ENCODE measurements around the gene TMEM181.

DNA sequence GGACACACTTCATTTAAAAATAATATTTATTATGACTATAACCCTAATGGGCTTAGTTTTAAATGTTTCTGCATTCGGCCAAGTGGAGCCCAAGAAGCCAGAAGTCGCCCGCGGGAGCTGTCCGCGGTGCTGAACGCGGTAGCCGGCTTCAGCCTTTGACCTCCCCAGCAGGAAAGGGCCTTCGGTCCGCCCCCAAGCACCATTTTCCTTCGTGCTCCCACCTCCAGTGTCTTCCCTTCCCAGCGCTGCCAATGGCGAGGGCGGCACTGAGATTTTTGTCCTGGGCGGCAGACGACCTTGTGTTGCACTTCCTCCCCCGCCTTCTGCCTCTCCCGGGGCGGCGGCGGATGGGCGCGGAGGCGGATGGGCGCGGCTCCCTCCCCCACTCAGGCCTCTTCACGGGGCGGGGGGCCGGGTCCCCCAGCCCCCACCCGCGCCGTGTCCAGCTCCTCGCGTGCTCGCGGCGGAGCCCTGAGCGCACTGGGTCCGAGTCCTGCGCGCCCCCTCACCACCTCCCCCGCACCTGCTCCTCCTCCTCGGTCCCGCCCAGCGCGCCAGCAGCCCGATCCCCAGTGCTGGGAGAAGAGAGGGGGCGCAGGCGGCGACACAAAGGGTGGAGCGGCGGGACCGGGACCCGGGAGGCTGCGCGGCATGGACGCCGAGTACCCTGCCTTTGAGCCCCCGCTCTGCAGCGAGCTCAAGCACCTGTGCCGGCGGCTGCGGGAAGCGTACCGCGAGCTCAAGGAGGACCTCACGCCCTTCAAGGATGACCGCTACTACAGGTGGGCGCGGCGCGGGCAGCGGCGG, 23.6 kb upstream of the TMEM181 start:
- TF ChIP-seq EZH2 (optimal IDR thresholded peaks at IDR 0.05; ENCODE audit: low read depth, low read length) (no peak), EZH2phosphoT487 (IDR thresholded peaks at IDR 0.05; ENCODE audit: low read length) (no peak)
- TF ChIP-seq, protein P1, sequence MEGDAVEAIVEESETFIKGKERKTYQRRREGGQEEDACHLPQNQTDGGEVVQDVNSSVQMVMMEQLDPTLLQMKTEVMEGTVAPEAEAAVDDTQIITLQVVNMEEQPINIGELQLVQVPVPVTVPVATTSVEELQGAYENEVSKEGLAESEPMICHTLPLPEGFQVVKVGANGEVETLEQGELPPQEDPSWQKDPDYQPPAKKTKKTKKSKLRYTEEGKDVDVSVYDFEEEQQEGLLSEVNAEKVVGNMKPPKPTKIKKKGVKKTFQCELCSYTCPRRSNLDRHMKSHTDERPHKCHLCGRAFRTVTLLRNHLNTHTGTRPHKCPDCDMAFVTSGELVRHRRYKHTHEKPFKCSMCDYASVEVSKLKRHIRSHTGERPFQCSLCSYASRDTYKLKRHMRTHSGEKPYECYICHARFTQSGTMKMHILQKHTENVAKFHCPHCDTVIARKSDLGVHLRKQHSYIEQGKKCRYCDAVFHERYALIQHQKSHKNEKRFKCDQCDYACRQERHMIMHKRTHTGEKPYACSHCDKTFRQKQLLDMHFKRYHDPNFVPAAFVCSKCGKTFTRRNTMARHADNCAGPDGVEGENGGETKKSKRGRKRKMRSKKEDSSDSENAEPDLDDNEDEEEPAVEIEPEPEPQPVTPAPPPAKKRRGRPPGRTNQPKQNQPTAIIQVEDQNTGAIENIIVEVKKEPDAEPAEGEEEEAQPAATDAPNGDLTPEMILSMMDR (IDR thresholded peaks at IDR 0.05; ENCODE audit: low read length): no peak

Data from MM.1S (cell line).